RWPE1 (cell line): ENCODE measurements around the gene MIGA1.

Source experiments
- CTCF ChIA-PET: fragments of 350-600 bp; sonication (Branson Sonifier 250); formaldehyde crosslinking; extraction: SDS; loops from one replicate; lab custom pipeline; 2021; lab: Yijun Ruan, JAX
- POLR2A ChIA-PET: fragments of 400-600 bp; formaldehyde crosslinking; extraction: SDS; loops from one replicate; lab custom pipeline; 2020; ENCODE audit warnings: antibody characterized with exemption; ENCODE audit not compliant: low non-redundant PET; lab: Yijun Ruan, JAX
- DNase-seq: peaks from one replicate; pipeline ENCODE4 v3.0.0; 2012; ENCODE audit warnings: low spot score
- H3K27ac ChIP-seq: fragments of 450-650 bp; 2 replicates; pipeline ENCODE4 v1.5.1; 2017
- TF ChIP-seq, protein P1 (sequence below): fragments of 450-650 bp; conservative IDR thresholded peaks from 2 replicates; pipeline ENCODE4 v1.5.1; 2017; ENCODE audit warnings: low read depth, mild to moderate bottlenecking

The MIGA1 gene

DNA sequence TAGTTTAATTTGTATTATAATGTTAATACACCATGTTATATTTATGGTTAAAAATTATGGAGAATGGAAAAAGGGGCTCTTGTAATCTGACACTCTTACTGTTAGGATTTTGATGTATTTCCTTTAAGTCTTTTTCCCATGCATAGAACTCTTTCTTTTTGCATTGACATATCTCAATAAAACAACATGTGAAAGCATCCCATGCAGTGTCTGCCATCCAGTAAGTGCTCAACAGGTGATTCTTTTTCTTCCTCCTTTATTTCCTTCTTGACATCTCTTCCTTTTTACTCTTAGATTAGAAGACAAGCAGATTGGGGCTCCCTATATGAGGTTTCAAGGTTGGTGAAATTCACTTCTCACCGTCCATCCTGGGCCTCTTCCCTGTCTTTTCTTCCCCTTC, 111.8 kb downstream of the MIGA1 start:
- no peak for DNase-seq
- ChIA-PET POLR2A (no interaction called here), CTCF (no interaction called here)
- TF ChIP-seq, protein P1, sequence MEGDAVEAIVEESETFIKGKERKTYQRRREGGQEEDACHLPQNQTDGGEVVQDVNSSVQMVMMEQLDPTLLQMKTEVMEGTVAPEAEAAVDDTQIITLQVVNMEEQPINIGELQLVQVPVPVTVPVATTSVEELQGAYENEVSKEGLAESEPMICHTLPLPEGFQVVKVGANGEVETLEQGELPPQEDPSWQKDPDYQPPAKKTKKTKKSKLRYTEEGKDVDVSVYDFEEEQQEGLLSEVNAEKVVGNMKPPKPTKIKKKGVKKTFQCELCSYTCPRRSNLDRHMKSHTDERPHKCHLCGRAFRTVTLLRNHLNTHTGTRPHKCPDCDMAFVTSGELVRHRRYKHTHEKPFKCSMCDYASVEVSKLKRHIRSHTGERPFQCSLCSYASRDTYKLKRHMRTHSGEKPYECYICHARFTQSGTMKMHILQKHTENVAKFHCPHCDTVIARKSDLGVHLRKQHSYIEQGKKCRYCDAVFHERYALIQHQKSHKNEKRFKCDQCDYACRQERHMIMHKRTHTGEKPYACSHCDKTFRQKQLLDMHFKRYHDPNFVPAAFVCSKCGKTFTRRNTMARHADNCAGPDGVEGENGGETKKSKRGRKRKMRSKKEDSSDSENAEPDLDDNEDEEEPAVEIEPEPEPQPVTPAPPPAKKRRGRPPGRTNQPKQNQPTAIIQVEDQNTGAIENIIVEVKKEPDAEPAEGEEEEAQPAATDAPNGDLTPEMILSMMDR: no peak
- H3K27ac ChIP-seq: no peak overlapping the region

DNA sequence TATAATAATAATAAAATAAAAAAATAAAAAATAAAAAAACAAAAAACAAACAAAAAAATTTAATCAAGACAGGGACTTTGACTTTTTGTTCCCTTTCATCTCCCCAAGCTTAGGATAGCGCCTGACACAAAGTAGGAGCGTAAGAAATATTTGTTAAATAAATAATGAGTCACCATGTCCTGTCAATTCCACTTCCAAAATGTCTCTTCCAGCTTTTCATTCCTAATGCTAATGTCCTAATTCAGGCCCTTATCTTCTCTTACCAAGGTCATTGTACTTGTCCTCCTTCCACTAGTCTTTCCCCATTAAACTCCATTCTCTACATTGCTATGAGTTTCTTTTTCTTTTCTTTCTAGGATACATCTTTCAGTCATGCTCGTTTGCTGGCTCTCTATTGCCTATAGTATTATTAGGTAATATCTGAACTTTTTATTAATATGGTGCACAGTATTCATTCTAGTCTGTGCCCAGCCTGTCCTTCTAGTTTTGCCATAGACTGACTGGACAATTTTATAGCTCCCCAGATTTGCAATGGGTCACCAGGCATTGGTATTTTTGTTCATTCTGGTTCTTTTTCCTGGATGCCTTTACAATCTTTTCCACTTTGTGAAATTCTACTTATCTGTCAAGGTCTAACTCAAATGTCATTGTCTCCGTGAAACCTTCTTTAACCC, 120.3 kb downstream of the MIGA1 start:
- ChIA-PET POLR2A (no interaction called here), CTCF (interaction anchor here (0.5 to 1.1 kb wide), 3 partner anchors 38 to 940 kb away, joined by 3 read pairs; no protein-coding TSS in a partner anchor)
- no peak overlapping the region for H3K27ac ChIP-seq
- DNase-seq: no peak
- TF ChIP-seq, protein P1: no peak

DNA sequence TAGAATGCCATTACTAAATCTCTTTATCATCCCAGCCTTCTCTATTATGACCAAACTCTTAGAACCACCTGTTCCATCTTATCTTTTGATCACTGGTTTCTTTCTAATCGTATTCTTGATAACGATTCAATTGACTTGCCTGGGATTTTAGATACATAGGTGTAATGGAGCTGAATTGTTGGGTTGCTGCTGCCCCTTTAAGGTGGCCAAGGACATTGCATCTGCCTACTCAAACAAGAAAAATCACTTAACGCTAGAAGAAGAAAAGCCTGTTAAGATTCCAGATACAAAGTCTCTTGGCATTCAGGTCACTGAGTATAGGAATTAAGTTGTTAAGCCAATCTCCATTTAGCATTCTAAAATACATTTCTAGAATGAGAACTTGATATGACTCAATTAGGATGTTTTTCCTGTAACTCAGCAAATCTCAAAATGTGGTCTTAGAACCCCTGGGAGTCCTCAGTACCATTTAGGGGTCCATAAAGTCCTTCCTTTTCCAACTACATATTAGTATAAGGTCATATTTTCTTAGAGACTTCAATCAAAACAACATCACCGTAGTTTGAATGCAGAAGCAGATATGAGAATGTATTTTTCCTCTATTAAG, 121.3 kb downstream of the MIGA1 start:
- POLR2A ChIA-PET: no interaction called here
- peak; percentile 56 for DNase-seq
- TF ChIP-seq, protein P1: peak; percentile 79
- CTCF ChIA-PET: interaction anchor here (0.8 to 1.1 kb wide), 3 partner anchors 12 to 75 kb away, joined by 3 to 7 read pairs (median 6); partner anchors contain the start of gene NEXN
- H3K27ac ChIP-seq: no peak overlapping the region

DNA sequence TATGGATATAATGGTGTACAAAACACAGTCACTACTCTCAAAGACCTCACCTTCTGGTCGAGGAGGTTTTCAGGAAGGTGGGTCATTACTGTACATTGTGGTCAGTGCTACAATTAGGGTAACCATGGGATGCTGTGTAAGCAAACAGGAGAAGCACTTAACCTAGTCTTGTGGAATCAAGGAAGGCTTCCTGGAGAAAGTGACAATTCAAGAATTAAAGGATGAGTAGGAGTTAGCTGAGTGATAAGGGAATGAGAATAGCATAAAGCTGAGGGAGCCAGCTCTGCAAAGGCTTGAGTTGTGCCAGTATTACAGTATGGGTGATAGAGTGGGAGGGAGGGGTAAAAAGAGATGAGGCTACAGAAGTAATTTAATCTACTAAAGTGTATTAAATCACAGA, 126.2 kb downstream of the MIGA1 start:
- ChIA-PET CTCF (interaction anchor here (0.6 kb wide), 2 partner anchors 26 to 31 kb away, joined by 3 read pairs; no protein-coding TSS in a partner anchor), POLR2A (no interaction called here)
- TF ChIP-seq, protein P1: no peak
- DNase-seq: no peak
- H3K27ac ChIP-seq: no peak overlapping the region

DNA sequence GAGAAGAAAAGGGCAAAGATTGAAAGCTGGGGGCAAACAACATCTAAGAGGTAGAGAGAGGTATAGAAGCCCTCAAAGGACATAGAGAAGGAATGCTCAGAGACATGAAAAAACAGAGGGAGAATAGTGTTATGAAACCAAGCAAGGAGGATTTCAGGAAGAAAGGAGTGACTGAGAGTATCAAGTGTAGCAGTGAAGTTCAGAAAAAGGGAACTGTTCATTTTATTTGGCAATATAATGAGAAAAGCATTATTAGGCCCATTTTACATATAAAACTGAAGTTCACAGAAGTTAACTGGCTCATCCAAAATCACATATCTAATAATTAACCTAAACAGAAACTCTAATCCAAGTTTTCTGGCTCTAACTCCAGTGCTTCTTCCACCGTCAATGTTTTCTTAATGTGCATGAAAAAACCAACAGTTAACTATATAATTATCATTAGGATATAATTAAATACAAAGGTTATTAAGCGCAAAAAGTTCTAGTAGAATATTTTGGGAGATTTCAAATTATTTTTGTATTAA, 126.6 kb downstream of the MIGA1 start:
- CTCF ChIA-PET: no interaction called here
- DNase-seq: no peak
- POLR2A ChIA-PET: no interaction called here
- TF ChIP-seq, protein P1: no peak
- no peak overlapping the region for H3K27ac ChIP-seq

DNA sequence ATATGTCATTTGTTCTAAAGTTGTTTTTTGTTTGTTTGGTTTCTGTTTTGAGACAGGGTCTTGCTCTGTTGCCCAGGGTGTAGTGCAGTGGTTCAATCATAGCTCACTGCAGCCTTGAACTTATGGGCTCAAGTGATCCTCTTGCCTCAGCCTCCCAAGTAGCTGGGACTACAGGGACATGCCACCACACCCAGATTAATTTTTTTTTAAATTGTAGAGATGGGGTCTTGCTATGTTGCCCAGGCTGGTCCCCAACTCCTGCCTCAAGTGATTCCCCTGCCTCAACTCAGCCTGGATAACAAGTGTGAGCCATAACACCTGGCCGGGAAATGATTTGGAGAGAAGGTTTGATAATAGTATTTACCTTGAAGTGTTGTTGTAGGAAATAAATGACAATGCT, 127.2 kb downstream of the MIGA1 start:
- CTCF ChIA-PET: no interaction called here
- POLR2A ChIA-PET: no interaction called here
- no peak overlapping the region for H3K27ac ChIP-seq
- TF ChIP-seq, protein P1: no peak
- DNase-seq: no peak
